Kidney tubule cell (primary cell): ENCODE data around the gene AFF3.

Experiments
- DNase-seq: peaks from one replicate; pipeline ENCODE4 v3.0.0-alpha.2; 2018; ENCODE audit warnings: low spot score

AFF3 gene

DNA sequence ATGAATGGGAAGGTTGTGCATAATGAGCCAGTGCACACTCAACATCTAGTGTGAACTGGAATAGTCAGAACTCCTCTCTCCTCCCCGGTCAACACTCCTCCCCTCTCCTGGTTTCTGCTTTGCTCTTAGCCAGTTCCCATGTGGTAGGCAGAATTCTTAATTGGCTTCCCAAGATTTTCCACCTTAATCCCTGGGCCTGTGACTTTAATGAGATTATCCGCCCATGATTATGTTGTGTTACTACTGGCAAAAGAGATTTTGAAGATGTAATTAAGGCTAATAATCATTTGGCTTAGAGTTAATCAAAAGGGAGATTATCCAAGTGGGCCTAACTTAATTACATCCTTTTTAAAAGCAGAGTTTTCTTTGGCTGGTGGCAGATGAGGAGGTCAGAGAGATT, 618.3 kb downstream of the AFF3 start:
- no peak for DNase-seq

DNA sequence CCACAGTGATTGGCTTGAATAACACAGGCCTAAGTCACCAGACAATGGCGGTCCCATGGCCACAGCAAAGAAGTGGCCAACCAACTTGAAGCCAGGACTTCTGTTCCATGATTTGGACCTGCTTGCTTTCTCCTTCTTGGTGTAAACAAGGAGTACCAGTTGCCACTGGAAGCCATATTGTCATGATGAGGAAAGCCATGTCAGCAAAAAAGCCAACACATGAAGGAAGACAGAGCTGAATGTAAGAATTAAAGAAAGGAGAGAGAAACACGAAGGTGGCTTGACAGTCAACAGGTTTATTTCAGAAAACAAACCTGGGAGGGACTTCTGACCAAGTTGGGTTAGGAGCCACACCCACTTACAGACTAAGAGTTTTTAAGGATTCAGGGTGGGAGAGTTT, 620.2 kb downstream of the AFF3 start:
- no peak for DNase-seq

- DNase-seq, result no peak
Measured at GRCh38 chr2:99520813-99521212, 621.6 kb downstream of the AFF3 start.

DNA sequence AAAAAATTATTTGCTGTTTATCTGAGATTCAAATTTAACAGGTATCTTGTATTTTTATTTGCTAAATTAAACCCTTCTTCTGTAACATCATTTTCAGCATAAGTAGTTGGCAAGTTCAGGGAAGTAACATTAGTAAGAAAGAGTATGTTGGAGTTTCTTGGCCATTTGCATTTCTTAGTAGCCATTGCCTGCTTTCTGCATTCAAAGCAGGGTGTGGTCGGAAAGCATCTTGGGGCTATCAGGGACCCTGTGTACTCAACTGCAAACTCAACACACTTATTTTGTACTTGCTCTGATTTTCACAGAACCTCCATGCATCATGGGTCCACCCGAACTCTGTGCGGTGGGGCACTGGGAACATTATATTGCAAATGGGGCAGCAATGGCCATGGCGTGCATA, 622.2 kb downstream of the AFF3 start:
- DNase-seq, result no peak

- DNase-seq, result no peak
Measured at GRCh38 chr2:99514357-99514756, 628.0 kb downstream of the AFF3 start.

- DNase-seq, result no peak
Measured at GRCh38 chr2:99512181-99512591, 630.2 kb downstream of the AFF3 start.

DNA sequence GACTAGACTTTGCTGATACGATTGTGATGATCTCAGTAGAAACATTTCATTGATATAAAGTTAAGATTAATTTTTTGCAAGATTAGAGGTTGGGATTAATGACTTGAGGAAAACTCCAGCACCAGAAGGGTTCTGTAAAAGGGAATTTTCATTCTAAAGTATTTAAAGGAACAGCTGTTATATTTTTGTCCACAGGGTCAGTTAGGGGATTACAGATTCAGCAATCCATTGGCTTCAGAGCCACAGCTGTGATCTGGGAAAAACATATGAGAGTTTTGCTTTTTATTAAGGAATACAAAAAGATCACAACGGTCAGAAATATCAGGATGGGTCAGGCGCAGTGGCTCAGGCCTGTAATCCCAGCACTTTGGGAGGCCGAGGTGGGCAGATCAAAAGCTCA, 633.0 kb downstream of the AFF3 start:
- no peak for DNase-seq

- DNase-seq, result no peak
Measured at GRCh38 chr2:99507937-99508818, 634.2 kb downstream of the AFF3 start.

DNA sequence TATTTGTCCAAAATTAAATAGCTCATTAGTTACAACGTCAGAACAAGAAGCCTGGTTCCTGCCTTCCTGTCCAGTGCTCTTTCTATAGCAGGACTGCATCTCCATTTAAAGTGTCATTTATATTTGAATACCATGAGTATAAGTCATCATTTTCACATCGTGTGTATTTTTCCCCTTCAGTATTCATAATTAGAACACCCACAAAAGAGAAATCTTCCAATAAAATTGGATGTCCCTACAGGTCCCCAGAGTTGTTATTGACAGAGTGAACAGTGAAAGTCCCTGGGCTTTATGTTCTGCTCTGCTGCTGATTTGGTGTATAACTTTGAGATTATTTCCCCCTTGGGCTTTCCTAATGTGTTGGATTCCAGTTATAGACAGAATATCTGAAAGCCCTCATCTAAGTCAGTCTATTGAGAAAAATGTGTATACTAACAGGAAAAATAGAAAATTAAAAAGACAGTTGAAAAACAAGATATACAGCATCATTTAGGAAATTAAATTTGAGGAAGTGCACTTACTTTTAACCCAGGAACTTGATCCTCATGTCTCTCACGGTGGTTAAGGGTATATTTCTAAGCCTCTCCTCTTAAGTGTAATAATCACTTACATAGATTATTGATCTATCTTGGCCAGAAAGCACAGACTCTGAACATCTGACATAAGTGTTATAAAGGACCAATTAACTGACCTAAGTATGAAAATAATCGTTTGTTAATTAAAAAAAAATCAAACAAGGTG, 637.4 kb downstream of the AFF3 start:
- no peak for DNase-seq

GRCh38 chr2:99503662-99504416, 638.6 kb downstream of the AFF3 start:
- peak; percentile 72 for DNase-seq

DNA sequence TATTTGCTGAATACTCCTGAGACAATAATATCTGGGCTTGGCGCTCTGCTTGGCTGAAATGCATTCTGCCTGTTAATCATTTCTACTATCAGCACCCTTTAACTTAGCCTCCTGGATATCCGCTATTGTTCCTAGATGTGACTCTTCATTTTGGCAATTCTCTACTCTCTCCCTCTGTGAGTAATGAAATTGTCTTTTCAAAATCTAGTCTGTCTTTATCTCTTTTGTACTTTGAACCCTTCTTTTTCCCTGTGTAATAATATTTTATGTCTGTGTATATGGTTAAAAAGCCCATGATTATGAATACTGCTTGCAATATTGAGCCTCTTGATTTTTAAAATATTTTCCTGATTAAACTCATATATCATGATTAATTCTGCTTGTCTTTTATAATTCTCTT, 646.4 kb downstream of the AFF3 start:
- DNase-seq, result no peak
